OCI-LY7 (cell line): Measurements from ENCODE around the gene CCDC33. TPM values are rescaled to one million over a fixed set of nuclear protein-coding genes. Genes with fewer than 3 reads are reported as not detected.

Experiments
- BruUV-seq: library from RNA; stranded (reverse); fragments of 400-500 nt; replicated peaks from 2 replicates; lab custom pipeline; 2021; lab: Mats Ljungman, UMichigan
- CTCF ChIA-PET: fragments of 300-600 bp; sonication (Branson Sonifier 250); formaldehyde crosslinking; loops from one replicate; lab custom pipeline; 2022; ENCODE audit warnings: antibody characterized with exemption; ENCODE audit not compliant: unreplicated experiment; lab: Charles Lee
- POLR2A ChIA-PET: fragments of 300-600 bp; sonication (Branson Sonifier 250); formaldehyde crosslinking; loops from one replicate; lab custom pipeline; 2022; ENCODE audit warnings: antibody characterized with exemption; lab: Charles Lee
- DNase-seq: peaks from one replicate; pipeline ENCODE4 v3.0.0-alpha.2; 2015; ENCODE audit warnings: low spot score
- H2AFZ ChIP-seq: fragments of 200-600 bp; sonication (generic), shearing (Covaris generic); 2 replicates; pipeline ENCODE4 v1.6.1; 2014; ENCODE audit warnings: mild to moderate bottlenecking, antibody characterized with exemption, low read length, moderate library complexity
- H3K27ac ChIP-seq: fragments of 200-600 bp; sonication (generic); 2 replicates; pipeline ENCODE4 v1.5.1; 2014; ENCODE audit warnings: mixed run types, low read depth, mild to moderate bottlenecking, moderate library complexity, low read length, inconsistent platforms; ENCODE audit not compliant: poor library complexity, severe bottlenecking
- H3K36me3 ChIP-seq: fragments of 200-600 bp; sonication (generic); 2 replicates; pipeline ENCODE4 v1.6.1; 2014; ENCODE audit warnings: mild to moderate bottlenecking, antibody characterized with exemption, low read length, moderate library complexity, mixed read lengths; ENCODE audit not compliant: insufficient read depth
- H3K4me1 ChIP-seq: fragments of 200-600 bp; sonication (generic); 2 replicates; pipeline ENCODE4 v1.5.1; 2014; ENCODE audit warnings: mild to moderate bottlenecking, low read length; ENCODE audit not compliant: insufficient read depth, poor library complexity, severe bottlenecking
- H3K4me2 ChIP-seq: fragments of 200-600 bp; sonication (generic); 2 replicates; pipeline ENCODE4 v1.6.1; 2014; ENCODE audit warnings: mild to moderate bottlenecking, low read length
- H3K4me3 ChIP-seq: fragments of 200-600 bp; sonication (generic); 2 replicates; pipeline ENCODE4 v1.5.1; 2014; ENCODE audit warnings: mild to moderate bottlenecking, low read depth, low read length; ENCODE audit not compliant: poor library complexity, severe bottlenecking
- H3K79me2 ChIP-seq: fragments of 200-600 bp; sonication (generic); 2 replicates; pipeline ENCODE4 v1.6.1; 2016; ENCODE audit warnings: low read depth, mild to moderate bottlenecking, low read length, moderate library complexity, mixed read lengths; ENCODE audit not compliant: insufficient read depth
- H3K9me2 ChIP-seq: fragments of 200-600 bp; sonication (generic); 2 replicates; pipeline ENCODE4 v1.6.1; 2016; ENCODE audit warnings: mild to moderate bottlenecking, low read length, mixed read lengths; ENCODE audit not compliant: insufficient read depth
- H3K9me3 ChIP-seq: fragments of 200-600 bp; sonication (generic); 2 replicates; pipeline ENCODE4 v1.6.1; 2014; ENCODE audit warnings: mild to moderate bottlenecking, mixed run types, low read length, mixed read lengths
- H4K20me1 ChIP-seq: fragments of 200-600 bp; sonication (generic); 2 replicates; pipeline ENCODE4 v1.6.1; 2014; ENCODE audit warnings: mild to moderate bottlenecking, antibody characterized with exemption, low read length, moderate library complexity, mixed read lengths; ENCODE audit not compliant: insufficient read depth
- CTCF ChIP-seq: fragments of 200-600 bp; sonication (generic); conservative IDR thresholded peaks from 2 replicates; pipeline ENCODE4 v1.5.1; 2014; ENCODE audit warnings: mild to moderate bottlenecking, antibody characterized with exemption, low read length, moderate library complexity, mixed read lengths
- EZH2phosphoT487 ChIP-seq: fragments of 200-600 bp; sonication (generic); IDR thresholded peaks from 2 replicates; pipeline ENCODE4 v1.6.1; 2018; ENCODE audit warnings: low read depth, borderline replicate concordance, mild to moderate bottlenecking, mixed run types, antibody characterized with exemption, low read length, moderate library complexity, mixed read lengths
- intact Hi-C: fragments of 100-400 bp; cut with micrococcal nuclease; formaldehyde crosslinking; loops from one replicate; pipeline ENCODE4 v1.10.0; 2022; ENCODE audit not compliant: unreplicated experiment
- total RNA-seq, 2 experiments: library from RNA; depleted of rRNA in 1 of 2; stranded (reverse); fragments of >200 nt in 1 of 2; shearing (Covaris generic) in 1 of 2; gene quantifications; 2 replicates each; pipeline ENCODE4 v1.2.3, GENCODE V29; 2014 to 2022

Gene CCDC33
- total RNA-seq, 2 experiments from 2014 or later = not detected

GRCh38 chr15:74257105-74257504 is 21.0 kb downstream of the CCDC33 start:
- no peak for TF ChIP-seq EZH2phosphoT487
- TF ChIP-seq CTCF = no peak
- no peak for DNase-seq
- Histone ChIP-seq H4K20me1 (no peaks in the 10 kb centered on the region), H3K4me1 (peaks cover 6% of the 10 kb centered on the region), H3K9me2 (no peaks in the 10 kb centered on the region), H2AFZ (no peak overlapping the region), H3K27ac (no peak overlapping the region), H3K79me2 (no peaks in the 10 kb centered on the region), H3K36me3 (no peaks in the 10 kb centered on the region), H3K9me3 (no peaks in the 10 kb centered on the region), H3K4me2 (no peak overlapping the region), H3K4me3 (no peak overlapping the region)
- CTCF ChIA-PET = no interaction called here
- POLR2A ChIA-PET = no interaction called here
- intact Hi-C loops = no loop called here
- BruUV-seq = no TSS peak

- Histone ChIP-seq H3K79me2 (no peaks in the 10 kb centered on the region), H3K9me3 (no peaks in the 10 kb centered on the region), H3K4me1 (peaks cover 6% of the 10 kb centered on the region), H3K9me2 (no peaks in the 10 kb centered on the region), H3K36me3 (no peaks in the 10 kb centered on the region), H4K20me1 (no peaks in the 10 kb centered on the region), H3K27ac (no peak overlapping the region), H3K4me2 (no peak overlapping the region), H3K4me3 (no peak overlapping the region), H2AFZ (no peak overlapping the region)
- no TSS peak for BruUV-seq
- intact Hi-C loops = no loop called here
- ChIA-PET POLR2A (no interaction called here), CTCF (no interaction called here)
- no peak for TF ChIP-seq CTCF
- no peak for TF ChIP-seq EZH2phosphoT487
- no peak for DNase-seq
These were observed 21.5 kb downstream of the CCDC33 start for GRCh38 chr15:74257623-74258022.

GRCh38 chr15:74258456-74259291 is 22.5 kb downstream of the CCDC33 start:
- no peak for DNase-seq
- Histone ChIP-seq H3K79me2 (no peaks in the 10 kb centered on the region), H3K9me3 (no peaks in the 10 kb centered on the region), H3K36me3 (no peaks in the 10 kb centered on the region), H4K20me1 (no peaks in the 10 kb centered on the region), H3K9me2 (no peaks in the 10 kb centered on the region), H3K4me3 (no peak overlapping the region), H2AFZ (no peak overlapping the region), H3K4me1 (peaks cover under 1% of the 10 kb centered on the region), H3K4me2 (no peak overlapping the region), H3K27ac (no peak overlapping the region)
- ChIA-PET POLR2A (no interaction called here), CTCF (interaction anchor here (0.6 kb wide), 2 partner anchors 10 to 29 kb away, joined by 3 to 4 read pairs; no protein-coding TSS in a partner anchor)
- no peak for TF ChIP-seq EZH2phosphoT487
- no peak for TF ChIP-seq CTCF
- intact Hi-C loops = no loop called here
- no TSS peak for BruUV-seq
